H1 (cell line): Measurements from ENCODE around the gene TBC1D22A. TPM values are rescaled to one million over a fixed set of nuclear protein-coding genes. Genes with fewer than 3 reads are reported as not detected.

Experiments used
- CHD7 ChIP-seq: fragments of 300-600 bp; sonication (generic); IDR thresholded peaks from 2 replicates; pipeline ENCODE4 v1.7.1; 2012; ENCODE audit warnings: low read length, moderate library complexity, mild to moderate bottlenecking, inconsistent platforms; ENCODE audit not compliant: insufficient replicate concordance
- KDM5A ChIP-seq: fragments of 200-600 bp; IDR thresholded peaks from 2 replicates; pipeline ENCODE4 v1.7.1; 2012; ENCODE audit warnings: mild to moderate bottlenecking, low read length, inconsistent platforms, mixed read lengths
- MAX ChIP-seq: IDR thresholded peaks from 2 replicates; pipeline ENCODE4 v1.6.1; 2012; ENCODE audit warnings: inconsistent platforms
- NANOG ChIP-seq: IDR thresholded peaks from 2 replicates; pipeline ENCODE4 v1.6.1; 2011; ENCODE audit warnings: low read length, low read depth, mild to moderate bottlenecking, inconsistent platforms; ENCODE audit not compliant: insufficient read depth, poor library complexity, severe bottlenecking
- RAD21 ChIP-seq, 2 experiments: IDR thresholded peaks in 1 of 2; conservative IDR thresholded peaks in 1 of 2; 2 replicates each; pipeline ENCODE4 v1.6.1; 2011; ENCODE audit warnings: low read depth in 2 of 2, low read length in 2 of 2, improper control_type of control experiment in 1 of 2, inconsistent platforms in 1 of 2, mild to moderate bottlenecking in 1 of 2, moderate library complexity in 1 of 2
- ZNF274 ChIP-seq: IDR thresholded peaks from 2 replicates; pipeline ENCODE4 v1.7.0; 2012; ENCODE audit warnings: low read length, borderline replicate concordance; ENCODE audit errors: extremely low read depth
- polyA plus RNA-seq, 7 experiments: library from polyadenylated mRNA; depleted of rRNA in 3 of 7; stranded (reverse) in 5 of 7; unstranded in 2 of 7; fragments of >200 nt in 5 of 7; fragments of 200-250 nt in 2 of 7; gene quantifications; 1 replicate in 5 of 7; 2 replicates in 1 of 7; 4 replicates in 1 of 7; pipeline versions ENCODE4 v1.2.1 to v1.2.3, GENCODE V29; 2011 to 2013; ENCODE audit warnings: missing spikeins in 2 of 7, mixed read lengths in 2 of 7
- total RNA-seq: library from RNA; stranded (reverse); fragmentation: NEBNext Ultra II Directional; extraction: Animal tissue kit (Norgen Biotek cat#: 25700); gene quantifications from 2 replicates; pipeline ENCODE4 v1.2.1, GENCODE V29; 2021
- TF ChIP-seq, protein P1 (sequence below): IDR thresholded peaks from 2 replicates; pipeline ENCODE4 v1.6.1; 2011; ENCODE audit warnings: low read length, improper control_type of control experiment

TBC1D22A gene
- total and polyA plus RNA-seq, 2 of the 8 experiments (the other 6 are each of a cell fraction or from before 2014, with no cell fraction given), result 11.9 to 18.4 TPM

DNA sequence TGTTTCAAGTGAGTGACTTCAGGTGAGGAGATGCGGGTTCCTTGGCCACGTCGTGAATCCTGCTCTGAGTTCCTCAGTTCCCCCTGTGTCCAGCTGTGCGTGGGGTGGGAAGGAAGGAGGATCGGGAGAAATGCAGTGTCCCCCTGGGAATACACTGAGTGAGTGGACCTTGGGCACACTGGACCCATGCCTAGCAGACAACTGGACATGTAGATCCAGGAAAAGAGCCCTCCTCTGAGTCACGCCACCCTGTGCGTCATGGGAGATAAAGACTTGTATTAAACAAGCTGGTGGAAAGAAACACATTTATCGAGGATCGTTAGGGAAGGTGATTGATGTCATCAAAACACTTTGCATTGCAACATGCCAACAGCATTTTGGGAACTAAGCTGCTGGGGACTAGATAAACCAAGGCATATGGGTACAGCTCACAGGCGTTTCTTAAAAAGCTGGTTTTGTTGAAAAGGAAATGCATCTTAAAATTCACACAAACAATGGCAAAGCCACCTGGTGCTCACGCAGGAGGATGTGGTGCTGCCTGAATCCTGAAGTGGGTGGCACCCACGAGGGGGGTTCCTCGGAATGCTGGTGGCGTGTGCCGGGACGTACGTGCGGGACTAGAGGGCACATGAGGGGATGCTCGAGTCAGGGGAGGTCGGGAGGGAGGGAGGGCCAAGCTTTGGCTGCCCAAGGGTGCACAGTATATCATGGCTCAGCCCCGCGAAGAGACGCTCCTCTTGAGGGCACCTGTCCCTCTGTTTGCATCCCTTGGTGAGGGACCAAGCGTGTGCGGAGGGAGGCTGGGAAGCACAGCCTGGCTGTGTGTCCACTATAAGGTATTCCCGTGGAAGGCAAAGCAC lies 303.5 kb downstream of the TBC1D22A start (continued):
- TF ChIP-seq CHD7 (no peak), RAD21 (IDR thresholded peaks at IDR 0.05 in 1 of 2, conservative IDR thresholded peaks at IDR 0.05 in 1 of 2; ENCODE audit: low read depth in 2 of 2, low read length in 2 of 2) (no peak), ZNF274 (no peak), KDM5A (no peak), NANOG (no peak), MAX (no peak)
- TF ChIP-seq, protein P1, sequence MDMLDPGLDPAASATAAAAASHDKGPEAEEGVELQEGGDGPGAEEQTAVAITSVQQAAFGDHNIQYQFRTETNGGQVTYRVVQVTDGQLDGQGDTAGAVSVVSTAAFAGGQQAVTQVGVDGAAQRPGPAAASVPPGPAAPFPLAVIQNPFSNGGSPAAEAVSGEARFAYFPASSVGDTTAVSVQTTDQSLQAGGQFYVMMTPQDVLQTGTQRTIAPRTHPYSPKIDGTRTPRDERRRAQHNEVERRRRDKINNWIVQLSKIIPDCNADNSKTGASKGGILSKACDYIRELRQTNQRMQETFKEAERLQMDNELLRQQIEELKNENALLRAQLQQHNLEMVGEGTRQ, result no peak
